CD14-positive monocyte (primary cell): ENCODE results near the gene VSTM4. TPM values are rescaled to one million over a fixed set of nuclear protein-coding genes. Genes with fewer than 3 reads are reported as not detected.

Source experiments
- DNase-seq, 3 donors: peaks; one replicate each; pipeline ENCODE4 v3.0.0-alpha.2; 2011 to 2022
- H2AFZ ChIP-seq: 2 replicates; pipeline ENCODE4 v1.6.0; 2012; ENCODE audit warnings: mild to moderate bottlenecking, low read depth, low read length, inconsistent platforms; ENCODE audit not compliant: insufficient read depth, poor library complexity, severe bottlenecking
- H3K27ac ChIP-seq, 2 donors: 1 replicate in 1 of 2; 2 replicates in 1 of 2; pipeline ENCODE4 v1.5.1; 2012 to 2013; ENCODE audit warnings: low read length in 2 of 2, control low read depth in 1 of 2, inconsistent platforms in 1 of 2, low read depth in 1 of 2, mild to moderate bottlenecking in 1 of 2
- H3K27me3 ChIP-seq, 2 donors: one replicate each; pipeline versions ENCODE4 v1.6.0 to v1.6.1; 2011 to 2013; ENCODE audit warnings: low read length in 2 of 2; ENCODE audit not compliant: control insufficient read depth in 2 of 2, insufficient read depth in 2 of 2
- H3K36me3 ChIP-seq, 2 donors: replicated peaks in 1 of 2; 1 replicate in 1 of 2; 2 replicates in 1 of 2; pipeline versions ENCODE4 v1.5.1 to v1.6.1; 2012 to 2013; ENCODE audit warnings: low read length in 2 of 2, control low read depth in 1 of 2, inconsistent platforms in 1 of 2, mild to moderate bottlenecking in 1 of 2; ENCODE audit not compliant: insufficient read depth in 2 of 2, control insufficient read depth in 1 of 2
- H3K4me1 ChIP-seq, 2 donors: 1 replicate in 1 of 2; 2 replicates in 1 of 2; pipeline versions ENCODE4 v1.5.1 to v1.6.1; 2012 to 2013; ENCODE audit warnings: low read length in 2 of 2, control low read depth in 1 of 2, inconsistent platforms in 1 of 2, mild to moderate bottlenecking in 1 of 2, moderate library complexity in 1 of 2; ENCODE audit not compliant: insufficient read depth in 2 of 2, control insufficient read depth in 1 of 2
- H3K4me2 ChIP-seq: replicated peaks from 2 replicates; pipeline ENCODE3; 2012; ENCODE audit warnings: low read length, moderate library complexity, mild to moderate bottlenecking; ENCODE audit not compliant: poor library complexity, severe bottlenecking; ENCODE audit errors: extremely low read depth
- H3K4me3 ChIP-seq, 3 experiments: fragments of 200-600 bp in 1 of 3; sonication (generic) in 1 of 3; replicated peaks in 1 of 3; 1 replicate in 2 of 3; 2 replicates in 1 of 3; pipeline ENCODE4 v1.5.1; 2011 to 2013; ENCODE audit warnings: low read length in 3 of 3, mild to moderate bottlenecking in 3 of 3, control low read depth in 2 of 3, low read depth in 2 of 3, inconsistent platforms in 1 of 3, moderate library complexity in 1 of 3
- H3K79me2 ChIP-seq: 2 replicates; pipeline ENCODE4 v1.6.0; 2012; ENCODE audit warnings: mild to moderate bottlenecking, control low read depth, inconsistent platforms, low read length, moderate library complexity; ENCODE audit not compliant: insufficient read depth
- H3K9ac ChIP-seq: 2 replicates; pipeline ENCODE4 v1.6.0; 2017; ENCODE audit warnings: low read length, mild to moderate bottlenecking; ENCODE audit not compliant: insufficient read depth, poor library complexity, severe bottlenecking
- H3K9me3 ChIP-seq, 2 donors: replicated peaks in 1 of 2; 1 replicate in 1 of 2; 2 replicates in 1 of 2; pipeline versions ENCODE4 v1.5.1 to v1.6.1; 2012 to 2013; ENCODE audit warnings: low read length in 2 of 2, control low read depth in 1 of 2; ENCODE audit not compliant: control insufficient read depth in 1 of 2, insufficient read depth in 1 of 2
- H4K20me1 ChIP-seq: 2 replicates; pipeline ENCODE4 v1.6.0; 2012; ENCODE audit warnings: mild to moderate bottlenecking, low read length, control low read depth, moderate library complexity; ENCODE audit not compliant: insufficient read depth
- H3K27ac Mint-ChIP-seq, 7 donors: one replicate each; pipeline ENCODE4 v1.8.0; 2020; ENCODE audit warnings: mild to moderate bottlenecking in 7 of 7, mixed read lengths in 7 of 7, moderate library complexity in 6 of 7, inconsistent platforms in 2 of 7
- H3K27me3 Mint-ChIP-seq, 3 donors: one replicate each; pipeline ENCODE4 v1.8.0; 2021 to 2022; ENCODE audit warnings: low read depth in 3 of 3, mild to moderate bottlenecking in 3 of 3, mixed read lengths in 3 of 3, moderate library complexity in 3 of 3, inconsistent platforms in 1 of 3
- H3K36me3 Mint-ChIP-seq, 2 donors: one replicate each; pipeline ENCODE4 v1.8.0; 2020; ENCODE audit warnings: mixed read lengths in 2 of 2, inconsistent platforms in 1 of 2, mild to moderate bottlenecking in 1 of 2
- H3K4me1 Mint-ChIP-seq: one replicate; pipeline ENCODE4 v1.8.0; 2020; ENCODE audit warnings: mild to moderate bottlenecking, mixed read lengths
- H3K4me3 Mint-ChIP-seq, 2 donors: one replicate each; pipeline ENCODE4 v1.8.0; 2020; ENCODE audit warnings: mild to moderate bottlenecking in 2 of 2, mixed read lengths in 2 of 2, moderate library complexity in 1 of 2
- H3K9me3 Mint-ChIP-seq, 7 donors: one replicate each; pipeline ENCODE4 v1.8.0; 2020 to 2022; ENCODE audit warnings: mixed read lengths in 7 of 7, mild to moderate bottlenecking in 6 of 7, moderate library complexity in 6 of 7, inconsistent platforms in 2 of 7
- CTCF ChIP-seq: fragments of 200-600 bp; IDR thresholded peaks from one replicate; pipeline ENCODE4 v1.8.0; 2022; ENCODE audit warnings: antibody characterized with exemption, mild to moderate bottlenecking
- WGBS: methylation state at CpG from one replicate; pipeline ENCODE4 v1.1.5; 2013; ENCODE audit warnings: missing lambda C conversion rate; ENCODE audit not compliant: insufficient coverage; 5-methylcytosine and 5-hydroxymethylcytosine counted together
- intact Hi-C, 2 donors: fragments of 100-400 bp; cut with micrococcal nuclease; formaldehyde crosslinking; loops; one replicate each; pipeline versions ENCODE4 v1.15.0 to v1.15.1; 2023
- polyA plus RNA-seq, 3 donors: library from polyadenylated mRNA; depleted of rRNA in 1 of 3; unstranded in 2 of 3; stranded (reverse) in 1 of 3; fragments of 300-500 nt in 2 of 3; fragments of >200 nt in 1 of 3; fragmentation: Illumina TruSeq in 2 of 3; gene quantifications; 1 replicate in 2 of 3; 2 replicates in 1 of 3; pipeline ENCODE4 v1.2.3, GENCODE V29; 2012 to 2021

VSTM4 gene
- polyA plus RNA-seq, 3 donors, result not detected

DNA sequence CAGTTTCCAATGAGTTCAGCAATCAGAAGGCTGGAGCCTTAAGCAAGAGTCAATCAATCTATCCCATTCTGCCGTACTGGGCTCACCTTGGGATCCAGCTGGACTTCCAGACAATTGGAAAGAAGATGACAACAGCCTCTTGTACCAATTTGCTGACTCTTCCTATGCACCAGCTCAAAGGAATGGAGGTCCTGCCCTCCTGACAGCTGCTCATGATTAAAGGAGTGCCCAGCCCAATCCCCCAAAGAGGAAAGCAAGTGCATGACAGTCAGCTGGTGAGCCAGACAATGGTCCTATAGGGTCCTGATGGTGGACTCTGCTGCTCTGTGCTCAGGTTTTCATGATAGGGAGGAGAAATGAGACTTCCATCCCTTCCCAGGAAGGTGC lies 25.1 kb downstream of the VSTM4 start:
- H3K9me3 Mint-ChIP-seq, result peaks cover 1 to 13% (median 7%) of the 10 kb centered on the region in 7 donors
- Histone ChIP-seq H3K36me3 (no peaks in the 10 kb centered on the region), H3K27me3 (no peaks in the 10 kb centered on the region), H3K27ac (no peak overlapping the region), H2AFZ (no peak overlapping the region), H3K4me1 (no peaks in the 10 kb centered on the region), H4K20me1 (no peaks in the 10 kb centered on the region), H3K79me2 (no peaks in the 10 kb centered on the region), H3K4me2 (no peak overlapping the region), H3K9ac (no peak overlapping the region), H3K9me3 (peaks cover 0 to 5% of the 10 kb centered on the region in 2 donors), H3K4me3 (no peak overlapping the region)
- TF ChIP-seq CTCF, result no peak
- DNase-seq, result no peak
- intact Hi-C loops, result no loop called here
- WGBS, result 100% methylated on average over 1 of the region's 1 CpG
- peaks cover 0 to 3% (median 0%) of the 10 kb centered on the region in 3 donors for H3K27me3 Mint-ChIP-seq
- H3K36me3 Mint-ChIP-seq, result no peaks in the 10 kb centered on the region
- no peak overlapping the region for H3K27ac Mint-ChIP-seq
- no peaks in the 10 kb centered on the region for H3K4me1 Mint-ChIP-seq
- H3K4me3 Mint-ChIP-seq, result no peak overlapping the region

- no peak for TF ChIP-seq CTCF
- no peaks in the 10 kb centered on the region for H3K36me3 Mint-ChIP-seq
- H4K20me1 ChIP-seq, result no peaks in the 10 kb centered on the region
- H3K4me3 Mint-ChIP-seq, result no peak overlapping the region
- H3K4me3 ChIP-seq, result no peak overlapping the region
- WGBS, result no CpG with 5 or more reads among the region's 3 CpGs
- no peaks in the 10 kb centered on the region for H3K27me3 ChIP-seq
- no peak overlapping the region for H3K27ac Mint-ChIP-seq
- H3K27ac ChIP-seq, result no peak overlapping the region
- no peaks in the 10 kb centered on the region for H3K4me1 Mint-ChIP-seq
- H3K4me2 ChIP-seq, result no peak overlapping the region
- H3K36me3 ChIP-seq, result no peaks in the 10 kb centered on the region
- H3K9me3 Mint-ChIP-seq, result peaks cover 1 to 13% (median 7%) of the 10 kb centered on the region in 7 donors
- H3K4me1 ChIP-seq, result no peaks in the 10 kb centered on the region
- intact Hi-C loops, result no loop called here
- no peak overlapping the region for H3K9ac ChIP-seq
- H3K79me2 ChIP-seq, result no peaks in the 10 kb centered on the region
- peaks cover 0 to 3% (median 0%) of the 10 kb centered on the region in 3 donors for H3K27me3 Mint-ChIP-seq
- peaks cover 0 to 5% of the 10 kb centered on the region in 2 donors for H3K9me3 ChIP-seq
- DNase-seq, result no peak
- H2AFZ ChIP-seq, result no peak overlapping the region
These were observed 25.6 kb downstream of the VSTM4 start for GRCh38 chr10:49089557-49090188.
